Measurements from ENCODE around the gene LONRF3.

The LONRF3 gene

GRCh38 chrX:118948270-118948669 lies 26.1 kb upstream of the LONRF3 start:
- TF ChIP-seq CTCF (IDR thresholded peaks at IDR 0.05; ENCODE audit: insufficient read depth, low read depth, low read length, missing control alignments) = no peak
- no peak for DNase-seq (ENCODE audit: low read depth)

GRCh38 chrX:118961866-118962560 lies 12.4 kb upstream of the LONRF3 start:
- DNase-seq (ENCODE audit: low read depth) = no peak
- TF ChIP-seq CTCF (IDR thresholded peaks at IDR 0.05; ENCODE audit: insufficient read depth, low read depth, low read length, missing control alignments) = no peak
- no peak overlapping the region for H3K4me3 ChIP-seq (ENCODE audit: low read length)

More at GRCh38 chrX:118948270-118948669, 26.1 kb upstream of the LONRF3 start:
- H3K4me3 ChIP-seq (ENCODE audit: low read length) = no peak overlapping the region

- no peak for TF ChIP-seq CTCF (IDR thresholded peaks at IDR 0.05; ENCODE audit: insufficient read depth, low read depth, low read length, missing control alignments)
- no peak overlapping the region for H3K4me3 ChIP-seq (ENCODE audit: low read length)
- DNase-seq (ENCODE audit: low read depth) = no peak
Measured at GRCh38 chrX:118963159-118963558, 11.3 kb upstream of the LONRF3 start.

- TF ChIP-seq CTCF (IDR thresholded peaks at IDR 0.05; ENCODE audit: insufficient read depth, low read depth, low read length, missing control alignments) = no peak
- DNase-seq (ENCODE audit: low read depth) = no peak
- no peak overlapping the region for H3K4me3 ChIP-seq (ENCODE audit: low read length)
Measured at GRCh38 chrX:118964252-118964651, 10.2 kb upstream of the LONRF3 start.

- no peak overlapping the region for H3K4me3 ChIP-seq (ENCODE audit: low read length)
- DNase-seq (ENCODE audit: low read depth) = peak; percentile 27
- TF ChIP-seq CTCF (IDR thresholded peaks at IDR 0.05; ENCODE audit: insufficient read depth, low read depth, low read length, missing control alignments) = no peak
Measured at GRCh38 chrX:118965395-118965794, 9.0 kb upstream of the LONRF3 start.

GRCh38 chrX:118968031-118968430 lies 6.4 kb upstream of the LONRF3 start:
- DNase-seq (ENCODE audit: low read depth) = peak; percentile 41
- H3K4me3 ChIP-seq (ENCODE audit: low read length) = no peak overlapping the region
- TF ChIP-seq CTCF (IDR thresholded peaks at IDR 0.05; ENCODE audit: insufficient read depth, low read depth, low read length, missing control alignments) = no peak

- TF ChIP-seq CTCF (IDR thresholded peaks at IDR 0.05; ENCODE audit: insufficient read depth, low read depth, low read length, missing control alignments) = no peak
- DNase-seq (ENCODE audit: low read depth) = no peak
- H3K4me3 ChIP-seq (ENCODE audit: low read length) = no peak overlapping the region
Measured at GRCh38 chrX:118971552-118971951, 2.9 kb upstream of the LONRF3 start.

Data from epithelial cell of esophagus (primary cell).